Measurements from ENCODE around the gene JAKMIP1.

DNA sequence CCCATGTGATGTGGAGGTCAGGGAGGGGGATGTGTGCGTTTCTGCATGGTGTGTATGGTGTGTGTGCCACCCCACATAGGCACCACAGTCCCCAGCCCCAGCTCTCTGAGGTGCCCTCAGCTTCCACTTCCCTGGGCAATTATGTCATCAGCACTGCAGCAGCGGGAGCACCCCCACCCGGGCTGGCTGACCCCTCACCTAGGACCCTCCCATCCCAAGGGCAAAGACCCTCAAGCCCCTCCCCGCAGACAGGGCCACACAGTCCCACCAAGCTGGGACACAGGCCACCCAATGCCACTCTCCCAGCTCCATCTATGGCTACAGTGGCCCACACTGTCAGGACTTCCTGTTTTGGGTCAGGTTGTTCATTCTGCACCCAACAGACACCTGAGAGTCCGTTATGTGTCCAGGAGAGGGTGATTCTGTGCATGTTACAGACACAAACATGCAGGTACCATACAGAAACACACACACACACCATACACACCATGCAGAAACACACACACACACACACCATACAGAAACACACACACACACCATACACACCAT lies 75.2 kb downstream of the JAKMIP1 start:
- TF ChIP-seq POLR2AphosphoS5 (IDR thresholded peaks at IDR 0.05) (no peak), POLR2A (IDR thresholded peaks at IDR 0.05) (no peak)
- TF ChIP-seq, protein P1, sequence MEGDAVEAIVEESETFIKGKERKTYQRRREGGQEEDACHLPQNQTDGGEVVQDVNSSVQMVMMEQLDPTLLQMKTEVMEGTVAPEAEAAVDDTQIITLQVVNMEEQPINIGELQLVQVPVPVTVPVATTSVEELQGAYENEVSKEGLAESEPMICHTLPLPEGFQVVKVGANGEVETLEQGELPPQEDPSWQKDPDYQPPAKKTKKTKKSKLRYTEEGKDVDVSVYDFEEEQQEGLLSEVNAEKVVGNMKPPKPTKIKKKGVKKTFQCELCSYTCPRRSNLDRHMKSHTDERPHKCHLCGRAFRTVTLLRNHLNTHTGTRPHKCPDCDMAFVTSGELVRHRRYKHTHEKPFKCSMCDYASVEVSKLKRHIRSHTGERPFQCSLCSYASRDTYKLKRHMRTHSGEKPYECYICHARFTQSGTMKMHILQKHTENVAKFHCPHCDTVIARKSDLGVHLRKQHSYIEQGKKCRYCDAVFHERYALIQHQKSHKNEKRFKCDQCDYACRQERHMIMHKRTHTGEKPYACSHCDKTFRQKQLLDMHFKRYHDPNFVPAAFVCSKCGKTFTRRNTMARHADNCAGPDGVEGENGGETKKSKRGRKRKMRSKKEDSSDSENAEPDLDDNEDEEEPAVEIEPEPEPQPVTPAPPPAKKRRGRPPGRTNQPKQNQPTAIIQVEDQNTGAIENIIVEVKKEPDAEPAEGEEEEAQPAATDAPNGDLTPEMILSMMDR (IDR thresholded peaks at IDR 0.05): no peak

All from breast epithelium (tissue), 3 donors.